Sigmoid colon (tissue), 4 donors: ENCODE measurements around the gene HDAC3.

Source experiments
- CTCF ChIP-seq, 4 experiments: fragments of 450-650 bp in 3 of 4; fragments of 200-600 bp in 1 of 4; IDR thresholded peaks; one replicate each; pipeline ENCODE4 v1.5.1; 2016 to 2019; ENCODE audit warnings: antibody characterized with exemption in 4 of 4, mild to moderate bottlenecking in 3 of 4, moderate library complexity in 2 of 4
- POLR2A ChIP-seq, 2 donors: fragments of 450-650 bp; IDR thresholded peaks; one replicate each; pipeline ENCODE4 v1.6.1; 2016; ENCODE audit warnings: antibody characterized with exemption in 2 of 2, mild to moderate bottlenecking in 2 of 2, moderate library complexity in 2 of 2
- POLR2AphosphoS5 ChIP-seq, 4 donors: sonication (generic); formaldehyde crosslinking; IDR thresholded peaks; one replicate each; pipeline ENCODE4 v1.6.1; 2017; ENCODE audit warnings: antibody characterized with exemption in 4 of 4

GRCh38 chr5:141596867-141597266 is 39.8 kb downstream of the HDAC3 start:
- TF ChIP-seq CTCF (IDR thresholded peaks at IDR 0.05) (no peak), POLR2A (IDR thresholded peaks at IDR 0.05) (no peak), POLR2AphosphoS5 (IDR thresholded peaks at IDR 0.05) (no peak)
